BJ (cell line): ENCODE results near the gene SRPK3. TPM values are rescaled to one million over a fixed set of nuclear protein-coding genes. Genes with fewer than 3 reads are reported as not detected.
A peak's percentile ranks its signal among the peaks of the same experiment; 100 is the strongest.

Source experiments
- CTCF ChIA-PET: fragments of 350-600 bp; formaldehyde crosslinking; extraction: SDS; loops from one replicate; lab custom pipeline; 2021; ENCODE audit warnings: antibody characterized with exemption, inconsistent platforms; lab: Yijun Ruan, JAX
- POLR2A ChIA-PET: fragments of 300-600 bp; sonication (Branson Sonifier 250); formaldehyde crosslinking; extraction: SDS; loops from one replicate; lab custom pipeline; 2021; ENCODE audit warnings: antibody characterized with exemption; lab: Charles Lee
- DNase-seq: peaks from one replicate; pipeline ENCODE4 v3.0.0-alpha.2; 2011; ENCODE audit warnings: low read depth
- H3K27me3 ChIP-seq: 2 replicates; pipeline ENCODE4 v1.6.0; 2011; ENCODE audit warnings: low read length; ENCODE audit not compliant: control insufficient read depth, insufficient read depth
- H3K36me3 ChIP-seq: 2 replicates; pipeline ENCODE4 v1.5.1; 2011; ENCODE audit warnings: low read length; ENCODE audit not compliant: control insufficient read depth, insufficient read depth
- H3K4me3 ChIP-seq: 2 replicates; pipeline ENCODE4 v1.5.1; 2011; ENCODE audit warnings: low read depth, mild to moderate bottlenecking, control low read depth, low read length
- polyA plus RNA-seq: library from polyadenylated mRNA; depleted of rRNA; stranded (reverse); fragments of >200 nt; gene quantifications from 2 replicates; pipeline ENCODE4 v1.2.3, GENCODE V29; 2011
- TF ChIP-seq, protein P1 (sequence below): IDR thresholded peaks from 2 replicates; pipeline ENCODE4 v1.5.1; 2011; ENCODE audit warnings: low read depth, mild to moderate bottlenecking, control low read depth, inconsistent platforms, low read length, moderate library complexity; ENCODE audit not compliant: insufficient read depth

Gene SRPK3
- polyA plus RNA-seq, 1 experiment, result 1.1 TPM

GRCh38 chrX:153764786-153765137 is 16.1 kb upstream of the SRPK3 start:
- no peaks in the 10 kb centered on the region; the same call in 1 of the 2 replicates for H3K36me3 ChIP-seq
- ChIA-PET CTCF (interaction anchor here (0.7 to 2.2 kb wide), 7 partner anchors 27 to 182 kb away, joined by 3 to 7 read pairs (median 3); partner anchors contain the start of gene RENBP), POLR2A (no interaction called here)
- TF ChIP-seq, protein P1, sequence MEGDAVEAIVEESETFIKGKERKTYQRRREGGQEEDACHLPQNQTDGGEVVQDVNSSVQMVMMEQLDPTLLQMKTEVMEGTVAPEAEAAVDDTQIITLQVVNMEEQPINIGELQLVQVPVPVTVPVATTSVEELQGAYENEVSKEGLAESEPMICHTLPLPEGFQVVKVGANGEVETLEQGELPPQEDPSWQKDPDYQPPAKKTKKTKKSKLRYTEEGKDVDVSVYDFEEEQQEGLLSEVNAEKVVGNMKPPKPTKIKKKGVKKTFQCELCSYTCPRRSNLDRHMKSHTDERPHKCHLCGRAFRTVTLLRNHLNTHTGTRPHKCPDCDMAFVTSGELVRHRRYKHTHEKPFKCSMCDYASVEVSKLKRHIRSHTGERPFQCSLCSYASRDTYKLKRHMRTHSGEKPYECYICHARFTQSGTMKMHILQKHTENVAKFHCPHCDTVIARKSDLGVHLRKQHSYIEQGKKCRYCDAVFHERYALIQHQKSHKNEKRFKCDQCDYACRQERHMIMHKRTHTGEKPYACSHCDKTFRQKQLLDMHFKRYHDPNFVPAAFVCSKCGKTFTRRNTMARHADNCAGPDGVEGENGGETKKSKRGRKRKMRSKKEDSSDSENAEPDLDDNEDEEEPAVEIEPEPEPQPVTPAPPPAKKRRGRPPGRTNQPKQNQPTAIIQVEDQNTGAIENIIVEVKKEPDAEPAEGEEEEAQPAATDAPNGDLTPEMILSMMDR, result no peak
- peak overlapping the region; percentile 33 for H3K4me3 ChIP-seq
- H3K27me3 ChIP-seq, result no peaks in the 10 kb centered on the region
- DNase-seq, result no peak

- POLR2A ChIA-PET, result no interaction called here
- DNase-seq, result no peak
- CTCF ChIA-PET, result interaction anchor here (0.7 to 2.2 kb wide), 6 partner anchors 15 to 188 kb away, joined by 3 to 10 read pairs (median 7); partner anchors contain the start of gene RENBP
- no peaks in the 10 kb centered on the region for H3K27me3 ChIP-seq
- TF ChIP-seq, protein P1, result no peak
- H3K4me3 ChIP-seq, result peak overlapping the region; percentile 48
- no peaks in the 10 kb centered on the region; the same call in 1 of the 2 replicates for H3K36me3 ChIP-seq
These were observed 15.4 kb upstream of the SRPK3 start for GRCh38 chrX:153765138-153766079.

DNA sequence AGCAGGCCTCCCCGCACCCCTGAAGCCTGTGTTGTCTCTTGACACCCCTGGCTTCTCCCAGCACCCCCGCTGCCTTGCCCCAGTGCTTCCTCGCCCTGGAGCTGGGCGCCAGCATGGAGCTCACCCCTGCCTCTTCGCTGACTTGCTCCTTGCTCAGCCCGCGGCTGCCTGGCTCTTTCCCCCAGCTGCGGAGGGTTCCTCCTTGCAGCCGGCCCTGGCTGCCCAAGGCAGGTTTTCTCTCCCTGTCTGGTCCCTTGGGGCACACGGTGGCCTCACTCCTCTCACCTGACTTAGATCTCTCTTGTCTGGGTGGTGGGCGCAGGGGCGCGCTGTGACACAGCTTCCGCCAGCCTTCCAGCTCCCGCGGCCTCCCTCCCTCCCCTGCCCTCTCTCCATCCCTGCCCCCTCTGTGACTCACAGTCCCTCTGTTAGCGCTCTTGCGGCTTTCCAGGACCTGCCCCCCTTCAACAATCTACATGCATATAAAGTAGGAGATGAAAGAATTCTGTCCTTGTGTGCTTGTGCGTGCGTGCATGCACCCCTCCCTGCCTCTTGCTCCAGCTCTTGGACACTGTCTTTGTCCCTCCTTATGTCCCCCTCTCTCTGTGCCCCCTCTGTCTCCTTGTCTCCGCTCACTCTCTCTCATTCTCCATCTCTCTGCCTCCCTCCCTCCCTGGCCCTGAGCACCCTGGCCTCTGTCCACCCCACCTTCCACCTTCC is 14.6 kb upstream of the SRPK3 start:
- TF ChIP-seq, protein P1, result no peak
- CTCF ChIA-PET, result interaction anchor here (0.7 to 2.2 kb wide), 4 partner anchors 14 to 187 kb away, joined by 3 to 10 read pairs (median 7); no protein-coding TSS in a partner anchor
- Histone ChIP-seq H3K36me3 (no peaks in the 10 kb centered on the region; the same call in 1 of the 2 replicates), H3K27me3 (no peaks in the 10 kb centered on the region), H3K4me3 (peak overlapping the region; percentile 48)
- peak; percentile 4 for DNase-seq
- POLR2A ChIA-PET, result no interaction called here

- ChIA-PET POLR2A (no interaction called here), CTCF (interaction anchor here (1.3 to 2.2 kb wide), 3 partner anchors 156 to 186 kb away, joined by 3 to 10 read pairs (median 7); no protein-coding TSS in a partner anchor)
- Histone ChIP-seq H3K4me3 (no peak overlapping the region), H3K36me3 (no peaks in the 10 kb centered on the region; the same call in 1 of the 2 replicates), H3K27me3 (no peaks in the 10 kb centered on the region)
- TF ChIP-seq, protein P1, result no peak
- DNase-seq, result no peak
These were observed 13.8 kb upstream of the SRPK3 start for GRCh38 chrX:153766871-153767673.
